GM23338 (cell line): ENCODE measurements around the gene TRIM37. TPM values are rescaled to one million over a fixed set of nuclear protein-coding genes. Genes with fewer than 3 reads are reported as not detected.

Experiments used
- ATAC-seq: fragments of 200-7000 bp; cut with Tn5 transposase; 3 replicates; pipeline ENCODE4 v1.9.1; 2020
- DNase-seq: peaks from one replicate; pipeline ENCODE4 v3.0.0-alpha.2; 2015; ENCODE audit warnings: low spot score
- H2AFZ ChIP-seq: fragments of 200-600 bp; sonication (generic); 2 replicates; pipeline ENCODE4 v1.8.0; 2016; ENCODE audit warnings: antibody characterized with exemption, mild to moderate bottlenecking, moderate library complexity
- H3F3A ChIP-seq: fragments of 200-600 bp; sonication (generic); replicated peaks from 2 replicates; pipeline ENCODE4 v1.8.0; 2017; ENCODE audit warnings: antibody characterized with exemption, mixed run types, low read depth
- H3K27ac ChIP-seq: fragments of 200-600 bp; sonication (generic); 2 replicates; pipeline ENCODE4 v1.6.1; 2016; ENCODE audit warnings: low read depth
- H3K27me3 ChIP-seq: fragments of 200-600 bp; sonication (generic); 2 replicates; pipeline ENCODE4 v1.8.0; 2016; ENCODE audit warnings: mild to moderate bottlenecking, mixed run types, moderate library complexity; ENCODE audit not compliant: insufficient read depth
- H3K36me3 ChIP-seq: fragments of 200-600 bp; sonication (generic); 2 replicates; pipeline ENCODE4 v1.8.0; 2016; ENCODE audit warnings: mild to moderate bottlenecking; ENCODE audit not compliant: insufficient read depth
- H3K4me1 ChIP-seq: fragments of 200-600 bp; sonication (generic); 2 replicates; pipeline ENCODE4 v1.8.0; 2016; ENCODE audit warnings: mild to moderate bottlenecking, moderate library complexity; ENCODE audit not compliant: insufficient read depth
- H3K4me2 ChIP-seq: fragments of 200-600 bp; sonication (generic); 2 replicates; pipeline ENCODE4 v1.7.1; 2017; ENCODE audit warnings: mixed run types
- H3K4me3 ChIP-seq: fragments of 200-600 bp; sonication (generic); 2 replicates; pipeline ENCODE4 v1.6.1; 2016; ENCODE audit warnings: mixed run types
- H3K79me2 ChIP-seq: fragments of 200-600 bp; sonication (generic); replicated peaks from 2 replicates; pipeline ENCODE4 v1.8.0; 2017; ENCODE audit warnings: mild to moderate bottlenecking; ENCODE audit not compliant: insufficient read depth
- H3K9me2 ChIP-seq: fragments of 200-600 bp; sonication (generic); 2 replicates; pipeline ENCODE4 v1.8.0; 2017; ENCODE audit not compliant: insufficient read depth
- H4K20me1 ChIP-seq: fragments of 200-600 bp; sonication (generic); replicated peaks from 2 replicates; pipeline ENCODE4 v1.8.0; 2017; ENCODE audit warnings: mild to moderate bottlenecking; ENCODE audit not compliant: insufficient read depth
- H3K27ac Mint-ChIP-seq: 2 replicates; pipeline ENCODE4 v1.8.0; 2020; ENCODE audit warnings: inconsistent platforms, mild to moderate bottlenecking, moderate library complexity, mixed read lengths
- H3K27me3 Mint-ChIP-seq: 3 replicates; pipeline ENCODE4 v1.8.0; 2022; ENCODE audit warnings: low read depth, mild to moderate bottlenecking, moderate library complexity, mixed read lengths, inconsistent platforms; ENCODE audit not compliant: insufficient read depth, poor library complexity
- H3K36me3 Mint-ChIP-seq: 3 replicates; pipeline ENCODE4 v1.8.0; 2021; ENCODE audit warnings: low read depth, mild to moderate bottlenecking, inconsistent platforms, moderate library complexity, mixed read lengths
- H3K4me1 Mint-ChIP-seq: 3 replicates; pipeline ENCODE4 v1.8.0; 2020; ENCODE audit warnings: mild to moderate bottlenecking, inconsistent platforms, mixed read lengths
- H3K4me3 Mint-ChIP-seq: 3 replicates; pipeline ENCODE4 v1.8.0; 2021; ENCODE audit warnings: moderate library complexity, mild to moderate bottlenecking, inconsistent platforms, mixed read lengths
- H3K9me3 Mint-ChIP-seq: 3 replicates; pipeline ENCODE4 v1.8.0; 2020; ENCODE audit warnings: moderate library complexity, mild to moderate bottlenecking, inconsistent platforms, mixed read lengths
- CREB1 ChIP-seq: fragments of 250-450 bp; sonication (Bioruptor Pico); IDR thresholded peaks from 2 replicates; pipeline ENCODE4 v1.5.0; 2020; ENCODE audit warnings: low read depth, mild to moderate bottlenecking, moderate library complexity
- EZH2phosphoT487 ChIP-seq: fragments of 200-600 bp; sonication (generic); IDR thresholded peaks from one replicate; pipeline ENCODE4 v1.8.1; 2018; ENCODE audit warnings: antibody characterized with exemption; ENCODE audit not compliant: unreplicated experiment
- JUNB ChIP-seq: IDR thresholded peaks from one replicate; pipeline ENCODE4 v1.6.1; 2016; ENCODE audit warnings: antibody characterized with exemption; ENCODE audit not compliant: unreplicated experiment
- NANOG ChIP-seq: IDR thresholded peaks from 2 replicates; pipeline ENCODE4 v1.6.1; 2016; ENCODE audit warnings: antibody characterized with exemption, borderline replicate concordance
- POLR2AphosphoS5 ChIP-seq: IDR thresholded peaks from 2 replicates; pipeline ENCODE4 v1.6.1; 2016; ENCODE audit warnings: antibody characterized with exemption, low read depth
- STAT1 ChIP-seq: IDR thresholded peaks from one replicate; pipeline ENCODE4 v1.6.1; 2016; ENCODE audit warnings: antibody characterized with exemption; ENCODE audit not compliant: unreplicated experiment
- ZNF331 ChIP-seq: fragments of 250-450 bp; sonication (Bioruptor Pico); IDR thresholded peaks from 2 replicates; pipeline ENCODE4 v1.5.0; 2020; ENCODE audit warnings: low read depth, mild to moderate bottlenecking, moderate library complexity
- polyA plus RNA-seq: library from polyadenylated mRNA; unstranded; fragments of >200 nt; fragmentation: Nextera tagmentation; extraction: Ambion mirVana; gene quantifications from 2 replicates; pipeline ENCODE4 v1.2.1, GENCODE V29; 2016
- total RNA-seq: library from RNA; depleted of rRNA; stranded (reverse); fragments of >200 nt; shearing (Covaris generic); gene quantifications from 2 replicates; pipeline ENCODE4 v1.2.3, GENCODE V29; 2014
- TF ChIP-seq, protein P1 (sequence below): fragments of 250-450 bp; sonication (Bioruptor Pico); IDR thresholded peaks from 2 replicates; pipeline ENCODE4 v1.5.0; 2020; ENCODE audit warnings: mild to moderate bottlenecking, moderate library complexity

TRIM37 gene
- total and polyA plus RNA-seq, 2 experiments from 2014 or later: 61.1 to 71.2 TPM

- TF ChIP-seq, protein P1, sequence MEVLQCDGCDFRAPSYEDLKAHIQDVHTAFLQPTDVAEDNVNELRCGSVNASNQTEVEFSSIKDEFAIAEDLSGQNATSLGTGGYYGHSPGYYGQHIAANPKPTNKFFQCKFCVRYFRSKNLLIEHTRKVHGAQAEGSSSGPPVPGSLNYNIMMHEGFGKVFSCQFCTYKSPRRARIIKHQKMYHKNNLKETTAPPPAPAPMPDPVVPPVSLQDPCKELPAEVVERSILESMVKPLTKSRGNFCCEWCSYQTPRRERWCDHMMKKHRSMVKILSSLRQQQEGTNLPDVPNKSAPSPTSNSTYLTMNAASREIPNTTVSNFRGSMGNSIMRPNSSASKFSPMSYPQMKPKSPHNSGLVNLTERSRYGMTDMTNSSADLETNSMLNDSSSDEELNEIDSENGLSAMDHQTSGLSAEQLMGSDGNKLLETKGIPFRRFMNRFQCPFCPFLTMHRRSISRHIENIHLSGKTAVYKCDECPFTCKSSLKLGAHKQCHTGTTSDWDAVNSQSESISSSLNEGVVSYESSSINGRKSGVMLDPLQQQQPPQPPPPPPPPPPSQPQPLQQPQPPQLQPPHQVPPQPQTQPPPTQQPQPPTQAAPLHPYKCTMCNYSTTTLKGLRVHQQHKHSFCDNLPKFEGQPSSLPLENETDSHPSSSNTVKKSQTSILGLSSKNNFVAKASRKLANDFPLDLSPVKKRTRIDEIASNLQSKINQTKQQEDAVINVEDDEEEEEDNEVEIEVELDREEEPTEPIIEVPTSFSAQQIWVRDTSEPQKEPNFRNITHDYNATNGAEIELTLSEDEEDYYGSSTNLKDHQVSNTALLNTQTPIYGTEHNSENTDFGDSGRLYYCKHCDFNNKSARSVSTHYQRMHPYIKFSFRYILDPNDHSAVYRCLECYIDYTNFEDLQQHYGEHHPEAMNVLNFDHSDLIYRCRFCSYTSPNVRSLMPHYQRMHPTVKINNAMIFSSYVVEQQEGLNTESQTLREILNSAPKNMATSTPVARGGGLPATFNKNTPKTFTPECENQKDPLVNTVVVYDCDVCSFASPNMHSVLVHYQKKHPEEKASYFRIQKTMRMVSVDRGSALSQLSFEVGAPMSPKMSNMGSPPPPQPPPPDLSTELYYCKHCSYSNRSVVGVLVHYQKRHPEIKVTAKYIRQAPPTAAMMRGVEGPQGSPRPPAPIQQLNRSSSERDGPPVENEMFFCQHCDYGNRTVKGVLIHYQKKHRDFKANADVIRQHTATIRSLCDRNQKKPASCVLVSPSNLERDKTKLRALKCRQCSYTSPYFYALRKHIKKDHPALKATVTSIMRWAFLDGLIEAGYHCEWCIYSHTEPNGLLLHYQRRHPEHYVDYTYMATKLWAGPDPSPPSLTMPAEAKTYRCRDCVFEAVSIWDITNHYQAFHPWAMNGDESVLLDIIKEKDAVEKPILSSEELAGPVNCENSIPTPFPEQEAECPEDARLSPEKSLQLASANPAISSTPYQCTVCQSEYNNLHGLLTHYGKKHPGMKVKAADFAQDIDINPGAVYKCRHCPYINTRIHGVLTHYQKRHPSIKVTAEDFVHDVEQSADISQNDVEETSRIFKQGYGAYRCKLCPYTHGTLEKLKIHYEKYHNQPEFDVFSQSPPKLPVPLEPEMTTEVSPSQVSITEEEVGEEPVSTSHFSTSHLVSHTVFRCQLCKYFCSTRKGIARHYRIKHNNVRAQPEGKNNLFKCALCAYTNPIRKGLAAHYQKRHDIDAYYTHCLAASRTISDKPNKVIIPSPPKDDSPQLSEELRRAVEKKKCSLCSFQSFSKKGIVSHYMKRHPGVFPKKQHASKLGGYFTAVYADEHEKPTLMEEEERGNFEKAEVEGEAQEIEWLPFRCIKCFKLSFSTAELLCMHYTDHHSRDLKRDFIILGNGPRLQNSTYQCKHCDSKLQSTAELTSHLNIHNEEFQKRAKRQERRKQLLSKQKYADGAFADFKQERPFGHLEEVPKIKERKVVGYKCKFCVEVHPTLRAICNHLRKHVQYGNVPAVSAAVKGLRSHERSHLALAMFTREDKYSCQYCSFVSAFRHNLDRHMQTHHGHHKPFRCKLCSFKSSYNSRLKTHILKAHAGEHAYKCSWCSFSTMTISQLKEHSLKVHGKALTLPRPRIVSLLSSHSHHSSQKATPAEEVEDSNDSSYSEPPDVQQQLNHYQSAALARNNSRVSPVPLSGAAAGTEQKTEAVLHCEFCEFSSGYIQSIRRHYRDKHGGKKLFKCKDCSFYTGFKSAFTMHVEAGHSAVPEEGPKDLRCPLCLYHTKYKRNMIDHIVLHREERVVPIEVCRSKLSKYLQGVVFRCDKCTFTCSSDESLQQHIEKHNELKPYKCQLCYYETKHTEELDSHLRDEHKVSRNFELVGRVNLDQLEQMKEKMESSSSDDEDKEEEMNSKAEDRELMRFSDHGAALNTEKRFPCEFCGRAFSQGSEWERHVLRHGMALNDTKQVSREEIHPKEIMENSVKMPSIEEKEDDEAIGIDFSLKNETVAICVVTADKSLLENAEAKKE: no peak
- TF ChIP-seq CREB1 (CRISPR knock-in tag): no peak
Measured at GRCh38 chr17:59002126-59002525, 104.6 kb downstream of the TRIM37 start (continued).

DNA sequence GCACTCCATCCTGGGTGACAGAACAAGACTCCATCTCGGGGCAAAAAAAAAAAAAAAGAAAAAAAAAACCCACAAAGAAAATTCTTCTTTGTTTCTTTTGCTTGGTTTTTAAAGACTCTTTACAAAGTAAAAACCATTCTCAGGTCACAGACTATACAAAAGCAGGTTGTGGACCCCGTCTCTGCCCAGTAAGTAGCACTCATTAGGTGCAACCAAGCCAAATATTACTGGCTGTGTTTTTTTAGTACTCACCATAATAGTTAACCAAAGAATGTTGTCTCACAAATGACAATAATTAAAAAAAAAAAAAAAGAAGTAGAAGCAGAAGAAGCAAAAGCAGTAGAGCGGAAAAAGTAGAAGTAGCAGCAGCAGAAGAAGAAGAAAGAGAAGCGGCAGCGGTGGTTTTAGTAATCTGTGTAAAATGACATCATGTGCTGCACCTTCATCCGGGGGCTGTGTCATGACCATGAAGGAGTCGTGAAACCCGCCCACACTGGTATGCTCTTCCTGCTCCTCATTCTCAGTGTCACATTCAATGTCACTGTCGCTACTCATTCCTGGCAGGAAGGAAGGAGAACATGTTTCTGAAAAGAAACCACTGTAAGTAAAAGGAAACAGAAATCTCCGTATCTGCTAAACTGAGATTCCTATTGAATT is 105.4 kb downstream of the TRIM37 start:
- H3K4me3 ChIP-seq: no peak overlapping the region
- Mint-ChIP-seq H3K27ac (no peak overlapping the region; the same call in 1 of the 2 replicates), H3K4me3 (no peak overlapping the region), H3K4me1 (peaks cover 6% of the 10 kb centered on the region; the same call in 2 of the 3 replicates), H3K9me3 (no peaks in the 10 kb centered on the region), H3K36me3 (peaks cover 35% of the 10 kb centered on the region; the same call in 2 of the 3 replicates), H3K27me3 (peaks cover 2% of the 10 kb centered on the region)
- H2AFZ ChIP-seq: no peak overlapping the region
- no peak overlapping the region for H3K4me2 ChIP-seq
- H4K20me1 ChIP-seq: no peaks in the 10 kb centered on the region
- H3K27ac ChIP-seq: peak overlapping the region; percentile 67
- DNase-seq: peak; percentile 51
- H3K79me2 ChIP-seq: no peaks in the 10 kb centered on the region
- H3K4me1 ChIP-seq: no peaks in the 10 kb centered on the region
- ATAC-seq: peak; percentile 33; the same call in 1 of the 3 replicates
- no peaks in the 10 kb centered on the region for H3K9me2 ChIP-seq
- H3K27me3 ChIP-seq: no peaks in the 10 kb centered on the region
- H3K36me3 ChIP-seq: peaks cover 10% of the 10 kb centered on the region; the same call in 1 of the 2 replicates
- no peaks in the 10 kb centered on the region for H3F3A ChIP-seq
- no peak for TF ChIP-seq NANOG
- no peak for TF ChIP-seq CREB1 (CRISPR knock-in tag)
- TF ChIP-seq ZNF331 (CRISPR knock-in tag): no peak
- TF ChIP-seq POLR2AphosphoS5: no peak
- no peak for TF ChIP-seq EZH2phosphoT487
- TF ChIP-seq JUNB: no peak
- TF ChIP-seq, protein P1: no peak
- TF ChIP-seq STAT1: no peak
